Sigmoid colon (tissue), 4 donors: ENCODE data around the gene OTOA.

ENCODE experiments used
- CTCF ChIP-seq, 4 experiments: fragments of 450-650 bp in 3 of 4; fragments of 200-600 bp in 1 of 4; IDR thresholded peaks; one replicate each; pipeline ENCODE4 v1.5.1; 2016 to 2019; ENCODE audit warnings: antibody characterized with exemption in 4 of 4, mild to moderate bottlenecking in 3 of 4, moderate library complexity in 2 of 4
- EP300 ChIP-seq, 4 donors: sonication (generic); formaldehyde crosslinking; IDR thresholded peaks; one replicate each; pipeline ENCODE4 v1.6.1; 2017; ENCODE audit warnings: antibody characterized with exemption in 4 of 4
- POLR2A ChIP-seq, 2 donors: fragments of 450-650 bp; IDR thresholded peaks; one replicate each; pipeline ENCODE4 v1.6.1; 2016; ENCODE audit warnings: antibody characterized with exemption in 2 of 2, mild to moderate bottlenecking in 2 of 2, moderate library complexity in 2 of 2

DNA sequence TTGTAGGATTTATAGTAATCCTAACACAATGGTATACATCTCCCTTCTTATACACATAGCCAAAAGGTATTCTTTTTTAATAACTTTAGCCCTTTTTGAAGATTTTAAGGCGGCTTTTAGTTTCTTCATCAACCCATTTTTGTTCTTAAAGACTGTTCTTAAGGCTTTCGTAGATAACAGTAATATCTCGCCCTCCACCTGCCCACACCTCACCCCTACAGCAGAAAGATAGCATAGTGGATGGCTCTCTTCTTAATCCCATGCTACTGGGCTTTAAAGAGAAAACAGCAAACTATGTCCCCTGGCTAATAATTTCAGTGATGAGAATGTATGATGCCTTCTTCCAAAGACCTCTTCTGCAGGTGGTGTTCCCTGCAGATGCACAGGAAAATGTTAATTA is 20.0 kb upstream of the OTOA start:
- no peak for TF ChIP-seq CTCF (IDR thresholded peaks at IDR 0.05)
- no peak for TF ChIP-seq EP300 (IDR thresholded peaks at IDR 0.05)
- no peak for TF ChIP-seq POLR2A (IDR thresholded peaks at IDR 0.05)
